ELF-1 (cell line): ENCODE data around the gene GREM2.

Experiments used
- DNase-seq: peaks from one replicate; pipeline ENCODE4 v3.0.0-alpha.2; 2016; ENCODE audit warnings: low read depth, low spot score

The GREM2 gene

GRCh38 chr1:240611619-240612480, at the start of gene GREM2:
GREM2 (minus strand) TSS chr1:240612155; CDS start chr1:240493475, 118,680 bp downstream.
- DNase-seq: peak; percentile 80

- DNase-seq: no peak
These were observed 46.5 kb upstream of the GREM2 start for GRCh38 chr1:240658312-240658960.

GRCh38 chr1:240656531-240656930, 44.6 kb upstream of the GREM2 start:
- no peak for DNase-seq

GRCh38 chr1:240652961-240653409, 41.0 kb upstream of the GREM2 start:
- DNase-seq: no peak

- peak; percentile 30 for DNase-seq
These were observed 40.6 kb upstream of the GREM2 start for GRCh38 chr1:240652549-240652948.

GRCh38 chr1:240650877-240651276, 38.9 kb upstream of the GREM2 start:
- DNase-seq: no peak

GRCh38 chr1:240649733-240650721, 38.1 kb upstream of the GREM2 start:
- no peak for DNase-seq

- no peak for DNase-seq
These were observed 34.8 kb upstream of the GREM2 start for GRCh38 chr1:240646571-240647240.

GRCh38 chr1:240644732-240645131, 32.8 kb upstream of the GREM2 start:
- no peak for DNase-seq

GRCh38 chr1:240635466-240636256, 23.7 kb upstream of the GREM2 start:
- DNase-seq: no peak

- DNase-seq: no peak
These were observed 18.5 kb upstream of the GREM2 start for GRCh38 chr1:240630409-240630808.

GRCh38 chr1:240621249-240621648, 9.3 kb upstream of the GREM2 start:
- DNase-seq: no peak

- DNase-seq: peak; percentile 4
These were observed 8.1 kb upstream of the GREM2 start for GRCh38 chr1:240619906-240620621.

GRCh38 chr1:240619357-240619756, 7.4 kb upstream of the GREM2 start:
- DNase-seq: no peak

GRCh38 chr1:240618946-240619345, 7.0 kb upstream of the GREM2 start:
- no peak for DNase-seq

- DNase-seq: no peak
These were observed 4.1 kb upstream of the GREM2 start for GRCh38 chr1:240616018-240616417.

- DNase-seq: no peak
These were observed 1.6 kb upstream of the GREM2 start for GRCh38 chr1:240613356-240614142.

- no peak for DNase-seq
These were observed 856 bp upstream of the GREM2 start for GRCh38 chr1:240612811-240613210.

- no peak for DNase-seq
These were observed 732 bp downstream of the GREM2 start for GRCh38 chr1:240611228-240611618.
